Right renal pelvis (tissue), 4 donors: ENCODE measurements around the gene NHLRC3. TPM values are rescaled to one million over a fixed set of nuclear protein-coding genes. Genes with fewer than 3 reads are reported as not detected.
"Not testable (repeated sequence)": the region's sequence is repeated elsewhere in the genome, so short reads cannot be mapped to it uniquely, and the experiment has no call there.

Experiments used
- DNase-seq, 4 donors: peaks; one replicate each; pipeline ENCODE4 v3.0.0-alpha.2; 2013; ENCODE audit warnings: low read depth in 4 of 4, low spot score in 3 of 4, missing footprints in 1 of 4
- polyA plus RNA-seq, 4 donors: library from polyadenylated mRNA; unstranded; fragments of 120-200 nt; gene quantifications; one replicate each; pipeline ENCODE4 v1.2.1, GENCODE V29; 2013; ENCODE audit not compliant: insufficient read length in 4 of 4

Gene NHLRC3
- polyA plus RNA-seq, 4 donors = 34.7 to 48.5 (median 42.0) TPM

GRCh38 chr13:39040206-39040605, 1.9 kb downstream of the NHLRC3 start:
- no peak for DNase-seq

GRCh38 chr13:39044536-39044935, 6.3 kb downstream of the NHLRC3 start:
- no peak for DNase-seq

- DNase-seq = no peak
Measured at GRCh38 chr13:39047560-39047959, 9.3 kb downstream of the NHLRC3 start.

GRCh38 chr13:39048806-39049205, 10.6 kb downstream of the NHLRC3 start:
- DNase-seq = no peak

DNA sequence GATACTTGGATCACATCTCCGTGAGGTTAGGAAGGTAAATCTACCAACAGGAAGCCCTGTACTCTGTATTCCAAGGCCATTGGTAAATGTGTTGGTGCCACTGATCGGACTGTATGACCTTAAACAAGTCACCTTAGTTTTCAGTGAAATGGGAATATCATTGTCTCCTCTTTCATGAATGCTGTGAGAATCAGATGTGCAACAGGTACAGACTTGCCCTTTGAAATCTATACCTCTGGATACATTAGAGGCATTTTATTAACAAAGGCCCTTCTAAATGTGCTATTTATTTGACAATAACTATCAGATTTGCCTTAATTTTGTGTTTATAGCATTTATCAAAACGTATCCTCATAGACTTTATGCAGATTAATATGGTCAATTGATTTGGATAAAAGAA, 11.0 kb downstream of the NHLRC3 start:
- DNase-seq = no peak

DNA sequence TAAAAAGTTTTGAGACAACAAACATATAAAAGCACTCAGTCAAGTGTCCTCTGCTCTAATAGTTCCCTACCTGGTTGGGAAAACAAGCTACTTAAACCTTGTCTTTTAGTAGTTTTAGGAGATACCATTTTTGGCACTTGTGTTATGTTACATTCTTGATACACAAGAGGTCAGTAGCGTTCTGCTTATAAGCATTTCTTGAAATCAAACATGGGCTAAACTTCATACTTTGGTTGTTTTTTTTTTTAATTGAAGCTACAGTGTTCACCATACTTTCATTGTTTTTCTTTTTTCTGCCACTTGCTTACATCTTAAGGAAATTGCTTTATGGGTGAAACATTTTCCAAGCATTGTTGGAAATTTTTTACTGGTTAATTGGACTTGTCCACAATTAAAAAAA, 12.9 kb downstream of the NHLRC3 start:
- DNase-seq = peak in 1 of 4 donors; percentile 12

DNA sequence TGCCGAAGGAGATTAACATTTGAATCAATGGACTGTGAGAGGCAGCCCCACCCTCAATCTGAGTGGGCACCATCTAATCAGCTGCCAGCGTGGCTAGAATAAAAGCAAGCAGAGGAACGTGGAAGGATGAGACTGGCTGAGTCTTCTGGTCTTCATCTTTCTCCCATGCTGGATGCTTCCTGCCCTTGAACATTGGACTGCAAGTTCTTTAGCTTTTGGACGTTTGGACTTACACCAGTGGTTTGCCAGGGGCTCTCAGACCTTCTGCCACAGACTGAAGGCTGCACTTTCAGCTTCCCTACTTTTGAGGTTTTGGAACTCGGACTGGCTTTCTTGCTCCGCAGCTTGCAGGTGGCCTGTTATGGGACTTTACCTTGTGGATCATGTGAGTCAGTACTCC, 14.7 kb downstream of the NHLRC3 start:
- no peak for DNase-seq

- no peak for DNase-seq
Measured at GRCh38 chr13:39054112-39054511, 15.9 kb downstream of the NHLRC3 start.

DNA sequence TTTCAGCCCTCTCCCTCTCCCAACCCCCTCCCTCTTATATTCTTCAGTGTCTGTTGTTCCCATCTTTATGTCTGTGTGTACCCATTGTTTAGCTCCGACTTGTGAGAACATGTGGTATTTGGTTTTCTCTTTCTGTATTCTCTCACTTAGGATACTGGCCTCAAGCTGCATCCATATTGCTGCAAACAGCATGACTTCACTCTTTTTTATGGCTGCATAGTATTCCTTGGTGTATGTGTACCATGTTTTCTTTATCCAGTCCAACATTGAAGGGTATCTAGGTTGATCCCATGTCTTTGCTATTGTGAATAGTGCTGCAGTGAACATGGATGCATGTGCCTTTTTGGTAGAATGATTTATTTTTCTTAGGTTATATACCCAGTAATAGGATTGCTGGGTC, 17.8 kb downstream of the NHLRC3 start:
- no peak for DNase-seq

DNA sequence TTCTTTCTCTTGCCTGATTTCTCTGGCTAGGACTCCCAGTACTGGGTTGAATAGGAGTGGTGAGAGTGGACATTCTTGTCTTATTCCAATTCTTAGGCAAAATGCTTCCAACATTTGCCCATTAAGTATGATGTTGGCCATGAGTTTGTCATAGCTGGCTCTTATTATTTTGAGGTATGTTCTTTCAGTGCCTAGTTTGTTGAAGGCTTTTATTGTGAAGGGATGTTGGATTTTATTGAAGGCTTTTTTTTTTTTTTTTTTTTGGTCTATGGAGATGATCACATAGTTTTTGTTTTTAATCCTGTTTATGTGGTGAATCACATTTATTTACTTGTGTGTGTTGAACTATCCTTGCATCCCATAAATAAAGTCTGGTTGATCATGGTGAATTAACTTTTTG, 19.8 kb downstream of the NHLRC3 start:
- DNase-seq = no peak

DNA sequence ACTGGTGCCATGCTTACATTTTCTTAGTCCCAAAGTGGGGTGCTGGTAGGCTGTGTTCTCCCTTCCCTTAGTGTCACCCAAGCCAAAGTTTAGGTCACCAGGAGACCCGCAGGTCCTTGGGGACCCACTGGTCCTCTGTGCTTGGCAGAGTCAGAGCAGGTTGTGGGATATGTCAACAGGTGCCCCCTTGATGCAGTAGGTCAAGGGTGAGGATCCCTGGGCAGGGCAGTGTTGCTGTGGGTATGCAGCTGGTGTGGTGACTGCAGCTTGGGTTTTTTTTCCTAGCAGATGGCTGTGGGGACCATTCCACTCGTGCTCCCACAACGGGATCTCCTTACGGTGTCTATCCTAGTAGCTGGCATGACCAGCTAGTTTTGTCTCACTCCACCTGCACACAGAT, 23.7 kb downstream of the NHLRC3 start:
- DNase-seq = no peak

DNA sequence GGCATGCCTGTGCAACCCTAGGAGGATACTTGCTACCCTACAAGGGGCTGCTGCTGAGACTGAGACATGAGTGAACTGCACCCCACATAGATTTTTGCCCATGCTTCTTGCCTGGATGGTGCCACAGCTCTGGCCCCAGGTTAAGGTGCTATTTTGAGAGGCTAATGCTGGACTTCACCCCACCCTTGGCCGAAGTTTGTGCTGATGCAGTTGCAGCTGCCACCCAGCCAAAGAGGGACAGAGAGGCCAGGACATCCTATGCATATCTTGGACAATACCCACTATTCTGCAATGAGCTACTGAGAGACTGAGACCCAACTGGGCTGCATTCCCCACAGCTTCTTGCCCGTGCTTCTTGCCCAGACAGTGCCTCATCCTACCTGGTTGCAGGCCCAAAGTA, 34.6 kb downstream of the NHLRC3 start:
- DNase-seq = no peak

DNA sequence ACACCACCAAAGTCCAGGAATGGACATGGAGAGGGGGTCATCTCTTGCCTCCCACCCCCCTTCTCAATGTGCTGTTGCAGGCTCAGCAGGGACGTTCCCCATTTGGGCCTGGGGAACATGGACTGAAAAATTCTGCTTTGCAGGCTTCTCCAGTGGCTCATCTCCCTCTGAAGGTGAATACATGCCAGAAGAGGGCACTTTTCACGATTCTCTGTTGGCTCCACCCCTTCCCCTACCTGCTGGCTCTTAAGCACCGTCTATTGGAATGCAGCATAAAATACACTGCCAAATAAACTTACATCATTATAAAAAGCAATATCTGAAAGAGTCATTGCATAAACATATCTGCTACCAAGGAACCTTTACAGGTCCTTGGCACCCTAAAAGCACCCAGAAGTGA, 35.7 kb downstream of the NHLRC3 start:
- no peak for DNase-seq

DNA sequence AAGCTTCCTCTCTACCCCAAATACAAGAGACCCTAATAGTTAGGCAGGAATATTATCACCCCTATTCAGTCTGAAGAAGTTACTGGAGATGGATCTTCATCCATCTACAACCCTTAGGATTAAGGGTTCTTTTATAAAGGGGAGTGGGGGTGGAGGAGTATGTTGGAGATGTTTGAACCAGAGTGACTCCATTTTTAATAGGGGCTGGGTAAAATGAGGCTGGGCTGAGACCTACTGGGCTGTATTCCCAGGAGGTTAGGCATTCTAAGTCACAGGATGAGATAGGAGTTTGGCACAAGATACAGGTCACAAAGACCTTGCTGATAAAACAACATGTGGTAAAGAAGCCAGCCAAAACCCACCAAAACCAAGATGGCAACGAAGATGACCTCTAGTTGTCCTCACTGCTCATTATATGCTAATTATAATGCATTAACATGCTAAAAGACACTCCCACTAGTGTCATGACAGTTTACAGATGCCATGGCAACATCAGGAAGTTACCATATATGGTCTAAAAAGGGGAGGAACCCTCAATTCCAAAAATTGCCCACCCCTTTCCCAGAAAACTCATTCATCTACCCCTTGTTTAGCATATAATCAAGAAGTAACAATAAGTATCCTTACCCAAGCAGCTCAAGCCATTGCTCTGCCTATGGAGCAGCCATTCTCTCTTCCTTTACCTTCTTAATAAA, 48.1 kb downstream of the NHLRC3 start:
- not testable (repeated sequence) for DNase-seq

DNA sequence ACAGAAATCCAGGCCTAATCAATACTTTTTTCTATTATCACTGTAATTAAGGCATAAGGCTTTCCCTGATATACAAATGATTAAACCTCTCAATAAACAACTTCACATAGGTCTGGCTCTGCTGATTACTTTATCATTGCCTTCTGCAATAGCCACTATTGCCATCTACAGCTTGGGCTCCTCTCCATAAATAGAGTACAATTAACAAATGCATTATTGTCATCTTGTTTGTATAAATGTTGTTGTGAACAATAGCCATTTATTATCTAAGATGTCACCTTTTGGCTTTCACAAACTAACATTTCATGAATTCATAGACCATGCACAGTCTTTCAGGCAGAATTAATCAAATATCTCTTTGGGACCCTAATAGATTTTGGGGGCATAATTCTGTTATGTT, 53.3 kb downstream of the NHLRC3 start:
- DNase-seq = no peak

- no peak for DNase-seq
Measured at GRCh38 chr13:39095500-39095899, 57.2 kb downstream of the NHLRC3 start.

- DNase-seq = no peak
Measured at GRCh38 chr13:39099231-39099630, 61.0 kb downstream of the NHLRC3 start.

Other genes with a start within 250 kb of the NHLRC3 start
- gene STOML3, start 47.6 kb upstream of the NHLRC3 start, polyA plus RNA-seq = under 1 TPM in 1 of 4 donors, not detected in 3; 0.08 TPM
- 10 to 100 TPM; 28.5 to 48.4 (median 33.9) TPM for gene PROSER1, start 367 bp upstream of the NHLRC3 start, polyA plus RNA-seq